HepG2 (cell line): ENCODE results near the gene GALR2. TPM values are rescaled to one million over a fixed set of nuclear protein-coding genes. Genes with fewer than 3 reads are reported as not detected.

ENCODE experiments used
- BORCS8-MEF2B ChIP-seq: sonication (generic); formaldehyde crosslinking; IDR thresholded peaks from 2 replicates; pipeline ENCODE4 v1.8.0; 2022; ENCODE audit warnings: mild to moderate bottlenecking, missing genetic modification reagents
- IRX3 ChIP-seq: sonication (generic); formaldehyde crosslinking; IDR thresholded peaks from 2 replicates; pipeline ENCODE4 v1.8.1; 2023; ENCODE audit warnings: mild to moderate bottlenecking, low read depth, missing genetic modification reagents, borderline replicate concordance
- MLLT10 ChIP-seq: sonication (generic); formaldehyde crosslinking; IDR thresholded peaks from 2 replicates; pipeline ENCODE4 v1.4.0; 2020; ENCODE audit warnings: missing genetic modification reagents
- MTA1 ChIP-seq: sonication (generic); formaldehyde crosslinking; IDR thresholded peaks from 2 replicates; pipeline ENCODE4 v1.4.0; 2020; ENCODE audit warnings: missing genetic modification reagents, mild to moderate bottlenecking, borderline replicate concordance
- MXD4 ChIP-seq: IDR thresholded peaks from 2 replicates; pipeline ENCODE4 v1.6.1; 2016; ENCODE audit warnings: mild to moderate bottlenecking, missing biosample characterization, missing genetic modification reagents
- NFYC ChIP-seq: IDR thresholded peaks from 2 replicates; pipeline ENCODE4 v1.6.1; 2016; ENCODE audit warnings: missing genetic modification reagents, missing compliant biosample characterization
- RFXANK ChIP-seq: IDR thresholded peaks from 2 replicates; pipeline ENCODE4 v1.6.1; 2016
- RORA ChIP-seq: sonication (generic); formaldehyde crosslinking; IDR thresholded peaks from 2 replicates; pipeline ENCODE4 v1.5.0; 2020; ENCODE audit warnings: mild to moderate bottlenecking, missing genetic modification reagents, moderate library complexity
- SIN3B ChIP-seq: fragments of 150-350 bp; IDR thresholded peaks from 2 replicates; pipeline ENCODE4 v1.6.1; 2014; ENCODE audit warnings: low read length
- XRCC5 ChIP-seq: fragments of 200-400 bp; formaldehyde crosslinking; optimal IDR thresholded peaks from 2 replicates; pipeline ENCODE3; 2017; ENCODE audit warnings: mild to moderate bottlenecking, low read length
- ZNF354B ChIP-seq: sonication (generic); formaldehyde crosslinking; IDR thresholded peaks from 2 replicates; pipeline ENCODE4 v1.8.0; 2022; ENCODE audit warnings: mild to moderate bottlenecking, missing genetic modification reagents
- ZNF383 ChIP-seq: sonication (generic); formaldehyde crosslinking; IDR thresholded peaks from 2 replicates; pipeline ENCODE4 v1.4.0; 2020; ENCODE audit warnings: missing genetic modification reagents, mild to moderate bottlenecking, borderline replicate concordance
- ZNF44 ChIP-seq: sonication (generic); formaldehyde crosslinking; IDR thresholded peaks from 2 replicates; pipeline ENCODE4 v1.5.1; 2020; ENCODE audit warnings: mild to moderate bottlenecking, missing genetic modification reagents
- ZNF564 ChIP-seq: sonication (generic); formaldehyde crosslinking; IDR thresholded peaks from 2 replicates; pipeline ENCODE4 v1.8.1; 2023; ENCODE audit warnings: mild to moderate bottlenecking, missing genetic modification reagents
- ZNF572 ChIP-seq: sonication (generic); formaldehyde crosslinking; IDR thresholded peaks from 2 replicates; pipeline ENCODE4 v1.5.1; 2020; ENCODE audit warnings: mild to moderate bottlenecking, missing genetic modification reagents
- ZNF792 ChIP-seq: IDR thresholded peaks from 2 replicates; pipeline ENCODE4 v1.6.1; 2016
- polyA plus RNA-seq, 8 experiments: library from polyadenylated mRNA; depleted of rRNA in 3 of 8; stranded (reverse) in 7 of 8; unstranded in 1 of 8; fragments of >200 nt; fragmentation: Illumina TruSeq in 4 of 8; extraction: Trizol in 4 of 8; gene quantifications; 2 replicates each; pipeline versions ENCODE4 v1.2.1 to v1.2.3, GENCODE V29; 2011 to 2016; ENCODE audit warnings: low read depth in 4 of 8, missing spikeins in 1 of 8, mixed read lengths in 1 of 8; ENCODE audit not compliant: insufficient read depth in 1 of 8
- total RNA-seq, 5 experiments: library from RNA; depleted of rRNA; stranded (reverse); fragments of >200 nt; fragmentation: Illumina TruSeq; extraction: Trizol; gene quantifications; 2 replicates each; pipeline ENCODE4 v1.2.3, GENCODE V29; 2016; ENCODE audit warnings: low read depth in 1 of 5
- TF ChIP-seq, protein P1 (sequence below): sonication (generic); formaldehyde crosslinking; IDR thresholded peaks from 2 replicates; pipeline ENCODE4 v1.4.0; 2020; ENCODE audit warnings: mild to moderate bottlenecking, missing genetic modification reagents
- TF ChIP-seq, protein P2 (sequence below): sonication (generic); formaldehyde crosslinking; IDR thresholded peaks from 2 replicates; pipeline ENCODE4 v1.4.0; 2020; ENCODE audit warnings: missing genetic modification reagents, low read depth, mild to moderate bottlenecking, borderline replicate concordance
- TF ChIP-seq, protein P3 (sequence below): sonication (generic); formaldehyde crosslinking; IDR thresholded peaks from 2 replicates; pipeline ENCODE4 v1.8.1; 2023; ENCODE audit warnings: mild to moderate bottlenecking, missing genetic modification reagents

Gene GALR2
- total and polyA plus RNA-seq, 2 of the 13 experiments (the other 11 are each of a cell fraction or from before 2014, with no cell fraction given), result 0.48 to 0.58 TPM

DNA sequence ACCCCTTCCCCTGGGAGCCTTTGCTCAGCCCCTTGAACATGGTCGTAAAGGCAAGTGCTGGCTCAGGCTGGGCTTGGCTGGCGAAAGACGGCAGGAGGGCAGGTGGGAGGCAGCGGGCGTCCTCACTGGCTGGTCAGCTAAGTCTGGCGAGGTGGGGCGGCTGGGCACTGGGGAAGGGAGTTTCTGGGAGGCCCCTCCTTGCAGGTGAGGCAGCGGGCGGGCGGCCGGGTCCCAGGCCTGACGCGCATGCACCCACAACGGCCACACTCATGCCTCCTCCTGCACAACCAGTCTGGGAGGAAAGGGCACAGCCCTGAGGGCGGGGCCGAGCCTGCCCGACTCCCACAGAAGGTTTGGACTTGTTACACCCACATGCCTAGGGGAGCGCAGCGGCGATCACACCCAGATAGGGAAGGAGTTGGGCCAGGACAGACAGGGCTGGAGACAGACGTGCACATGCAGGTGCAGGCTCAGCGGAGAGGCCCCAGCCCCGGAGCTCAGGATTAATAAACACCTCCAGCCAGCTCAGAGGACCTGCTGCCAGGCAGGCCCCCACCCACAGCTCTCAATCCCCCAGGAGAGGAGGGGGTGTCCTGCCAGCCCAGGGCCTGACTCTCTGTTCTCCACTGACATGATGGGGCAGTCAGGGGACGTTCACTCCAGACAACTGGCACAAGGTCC lies 47.3 kb upstream of the GALR2 start, which contains the start of gene EVPL (continued):
- TF ChIP-seq, protein P1, sequence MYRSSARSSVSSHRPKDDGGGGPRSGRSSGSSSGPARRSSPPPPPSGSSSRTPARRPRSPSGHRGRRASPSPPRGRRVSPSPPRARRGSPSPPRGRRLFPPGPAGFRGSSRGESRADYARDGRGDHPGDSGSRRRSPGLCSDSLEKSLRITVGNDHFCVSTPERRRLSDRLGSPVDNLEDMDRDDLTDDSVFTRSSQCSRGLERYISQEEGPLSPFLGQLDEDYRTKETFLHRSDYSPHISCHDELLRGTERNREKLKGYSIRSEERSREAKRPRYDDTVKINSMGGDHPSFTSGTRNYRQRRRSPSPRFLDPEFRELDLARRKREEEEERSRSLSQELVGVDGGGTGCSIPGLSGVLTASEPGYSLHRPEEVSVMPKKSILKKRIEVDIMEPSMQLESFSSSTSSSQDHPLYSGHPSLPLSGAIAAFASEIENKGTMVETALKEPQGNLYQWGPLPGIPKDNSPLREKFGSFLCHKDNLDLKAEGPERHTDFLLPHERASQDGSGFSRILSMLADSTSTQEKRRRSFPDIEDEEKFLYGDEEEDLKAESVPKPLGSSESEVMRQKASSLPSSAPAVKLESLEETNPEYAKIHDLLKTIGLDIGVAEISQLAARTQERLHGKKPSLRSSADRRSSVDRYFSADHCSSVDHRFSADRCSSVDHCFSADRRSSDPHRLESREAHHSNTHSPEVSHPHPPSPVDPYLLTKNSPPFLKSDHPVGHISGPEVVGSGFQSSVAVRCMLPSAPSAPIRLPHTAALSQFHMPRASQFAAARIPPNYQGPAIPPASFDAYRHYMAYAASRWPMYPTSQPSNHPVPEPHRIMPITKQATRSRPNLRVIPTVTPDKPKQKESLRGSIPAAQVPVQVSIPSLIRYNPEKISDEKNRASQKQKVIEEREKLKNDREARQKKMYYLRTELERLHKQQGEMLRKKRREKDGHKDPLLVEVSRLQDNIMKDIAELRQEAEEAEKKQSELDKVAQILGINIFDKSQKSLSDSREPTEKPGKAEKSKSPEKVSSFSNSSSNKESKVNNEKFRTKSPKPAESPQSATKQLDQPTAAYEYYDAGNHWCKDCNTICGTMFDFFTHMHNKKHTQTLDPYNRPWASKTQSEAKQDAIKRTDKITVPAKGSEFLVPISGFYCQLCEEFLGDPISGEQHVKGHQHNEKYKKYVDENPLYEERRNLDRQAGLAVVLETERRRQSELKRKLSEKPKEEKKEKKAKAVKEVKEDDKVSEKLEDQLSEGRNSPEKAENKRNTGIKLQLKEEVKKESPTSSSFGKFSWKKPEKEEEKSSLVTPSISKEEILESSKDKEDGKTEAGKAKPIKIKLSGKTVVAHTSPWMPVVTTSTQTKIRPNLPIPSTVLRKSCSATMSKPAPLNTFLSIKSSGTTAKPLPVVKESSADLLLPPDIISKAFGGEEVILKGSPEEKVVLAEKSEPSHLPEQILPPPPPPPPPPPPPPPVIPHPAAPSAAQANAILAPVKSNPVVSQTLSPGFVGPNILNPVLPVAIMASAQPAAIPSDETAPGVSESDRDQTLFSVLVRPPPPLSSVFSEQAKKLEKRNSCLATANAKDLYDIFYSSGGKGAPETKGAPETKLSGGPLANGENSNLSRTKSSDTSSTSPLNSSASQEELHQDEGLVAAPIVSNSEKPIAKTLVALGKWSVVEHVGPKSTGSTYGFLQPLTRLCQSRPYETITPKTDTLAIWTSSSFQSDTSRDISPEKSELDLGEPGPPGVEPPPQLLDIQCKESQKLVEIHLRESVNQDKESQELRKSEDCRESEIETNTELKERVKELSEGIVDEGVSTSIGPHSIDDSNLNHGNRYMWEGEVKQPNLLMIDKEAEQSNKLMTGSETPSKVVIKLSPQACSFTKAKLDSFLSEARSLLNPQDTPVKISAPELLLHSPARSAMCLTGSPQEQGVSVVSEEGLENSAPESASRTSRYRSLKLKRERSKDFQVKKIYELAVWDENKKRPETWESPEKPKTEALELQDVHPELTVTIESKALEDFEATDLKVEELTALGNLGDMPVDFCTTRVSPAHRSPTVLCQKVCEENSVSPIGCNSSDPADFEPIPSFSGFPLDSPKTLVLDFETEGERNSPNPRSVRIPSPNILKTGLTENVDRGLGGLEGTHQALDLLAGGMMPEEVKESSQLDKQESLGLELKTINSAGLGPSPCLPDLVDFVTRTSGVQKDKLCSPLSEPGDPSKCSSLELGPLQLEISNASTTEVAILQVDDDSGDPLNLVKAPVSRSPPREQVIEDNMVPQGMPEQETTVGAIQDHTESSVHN (CRISPR knock-in tag), result no peak
- no peak for TF ChIP-seq RORA (CRISPR knock-in tag)
- TF ChIP-seq NFYC (CRISPR knock-in tag), result no peak
- no peak for TF ChIP-seq ZNF44
- TF ChIP-seq ZNF572 (CRISPR knock-in tag), result no peak
- TF ChIP-seq, protein P2, sequence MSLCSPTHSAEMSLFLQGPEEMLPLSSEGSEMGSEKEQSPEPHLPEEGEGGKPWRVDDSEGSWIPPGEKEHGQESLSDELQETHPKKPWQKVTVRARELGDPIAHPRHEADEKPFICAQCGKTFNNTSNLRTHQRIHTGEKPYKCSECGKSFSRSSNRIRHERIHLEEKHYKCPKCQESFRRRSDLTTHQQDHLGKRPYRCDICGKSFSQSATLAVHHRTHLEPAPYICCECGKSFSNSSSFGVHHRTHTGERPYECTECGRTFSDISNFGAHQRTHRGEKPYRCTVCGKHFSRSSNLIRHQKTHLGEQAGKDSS (CRISPR knock-in tag), result peak; percentile 80; the same call in 1 of the 2 replicates
- TF ChIP-seq ZNF792 (CRISPR knock-in tag), result peak; percentile 54; the same call in 1 of the 2 replicates
- no peak for TF ChIP-seq ZNF383
- peak; percentile 29 for TF ChIP-seq XRCC5
- peak; percentile 37; the same call in 1 of the 2 replicates for TF ChIP-seq MXD4 (CRISPR knock-in tag)
- TF ChIP-seq IRX3, result no peak
- no peak for TF ChIP-seq RFXANK
- no peak for TF ChIP-seq ZNF354B (CRISPR knock-in tag)
- TF ChIP-seq, protein P3, sequence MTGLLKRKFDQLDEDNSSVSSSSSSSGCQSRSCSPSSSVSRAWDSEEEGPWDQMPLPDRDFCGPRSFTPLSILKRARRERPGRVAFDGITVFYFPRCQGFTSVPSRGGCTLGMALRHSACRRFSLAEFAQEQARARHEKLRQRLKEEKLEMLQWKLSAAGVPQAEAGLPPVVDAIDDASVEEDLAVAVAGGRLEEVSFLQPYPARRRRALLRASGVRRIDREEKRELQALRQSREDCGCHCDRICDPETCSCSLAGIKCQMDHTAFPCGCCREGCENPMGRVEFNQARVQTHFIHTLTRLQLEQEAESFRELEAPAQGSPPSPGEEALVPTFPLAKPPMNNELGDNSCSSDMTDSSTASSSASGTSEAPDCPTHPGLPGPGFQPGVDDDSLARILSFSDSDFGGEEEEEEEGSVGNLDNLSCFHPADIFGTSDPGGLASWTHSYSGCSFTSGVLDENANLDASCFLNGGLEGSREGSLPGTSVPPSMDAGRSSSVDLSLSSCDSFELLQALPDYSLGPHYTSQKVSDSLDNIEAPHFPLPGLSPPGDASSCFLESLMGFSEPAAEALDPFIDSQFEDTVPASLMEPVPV (CRISPR knock-in tag), result peak; percentile 82
- peak; percentile 12; the same call in 1 of the 2 replicates for TF ChIP-seq MTA1
- no peak for TF ChIP-seq ZNF564 (CRISPR knock-in tag)
- TF ChIP-seq SIN3B, result no peak
- peak; percentile 60; the same call in 1 of the 2 replicates for TF ChIP-seq BORCS8-MEF2B (CRISPR knock-in tag)
- no peak for TF ChIP-seq MLLT10 (CRISPR knock-in tag)
